HepG2 (cell line): ENCODE measurements around the gene SIT1. TPM values are rescaled to one million over a fixed set of nuclear protein-coding genes. Genes with fewer than 3 reads are reported as not detected.

Source experiments
- CEBPB ChIP-seq: IDR thresholded peaks from 2 replicates; pipeline ENCODE4 v1.6.1; 2011; ENCODE audit warnings: low read depth, low read length, improper control_type of control experiment, borderline replicate concordance
- FOXO1 ChIP-seq: sonication (generic); formaldehyde crosslinking; IDR thresholded peaks from 2 replicates; pipeline ENCODE4 v1.4.0; 2020; ENCODE audit warnings: missing genetic modification reagents
- MAFF ChIP-seq: IDR thresholded peaks from 2 replicates; pipeline ENCODE4 v1.6.1; 2011; ENCODE audit warnings: low read depth, low read length, improper control_type of control experiment
- MTERF4 ChIP-seq: sonication (generic); formaldehyde crosslinking; IDR thresholded peaks from 2 replicates; pipeline ENCODE4 v1.8.0; 2023; ENCODE audit warnings: mild to moderate bottlenecking, missing genetic modification reagents
- PTBP1 ChIP-seq: fragments of 200-400 bp; formaldehyde crosslinking; IDR thresholded peaks from 2 replicates; pipeline ENCODE4 v1.6.1; 2018; ENCODE audit warnings: low read length, low read depth; ENCODE audit not compliant: poor library complexity, severe bottlenecking
- REXO4 ChIP-seq: sonication (generic); formaldehyde crosslinking; IDR thresholded peaks from 2 replicates; pipeline ENCODE4 v1.8.0; 2022; ENCODE audit warnings: missing genetic modification reagents, mild to moderate bottlenecking, borderline replicate concordance
- SIX1 ChIP-seq: sonication (generic); formaldehyde crosslinking; IDR thresholded peaks from 2 replicates; pipeline ENCODE4 v1.4.0; 2020; ENCODE audit warnings: missing genetic modification reagents, borderline replicate concordance
- SIX4 ChIP-seq: sonication (generic); formaldehyde crosslinking; IDR thresholded peaks from 2 replicates; pipeline ENCODE4 v1.4.0; 2020; ENCODE audit warnings: missing genetic modification reagents
- SNRNP70 ChIP-seq: fragments of 200-400 bp; formaldehyde crosslinking; IDR thresholded peaks from 2 replicates; pipeline ENCODE4 v1.6.1; 2017; ENCODE audit warnings: mild to moderate bottlenecking, low read depth, low read length, moderate library complexity
- SOX13 ChIP-seq, 3 experiments: fragments of 450-650 bp in 1 of 3; sonication (generic) in 1 of 3; formaldehyde crosslinking in 1 of 3; IDR thresholded peaks in 2 of 3; conservative IDR thresholded peaks in 1 of 3; 2 replicates each; pipeline versions ENCODE4 v1.5.0 to v1.6.1; 2016 to 2020; ENCODE audit warnings: antibody characterized with exemption in 1 of 3, mild to moderate bottlenecking in 1 of 3, missing compliant biosample characterization in 1 of 3, missing genetic modification reagents in 1 of 3, moderate library complexity in 1 of 3
- SP5 ChIP-seq: IDR thresholded peaks from 2 replicates; pipeline ENCODE4 v1.6.1; 2016; ENCODE audit warnings: low read depth, borderline replicate concordance
- SRSF1 ChIP-seq: fragments of 200-400 bp; formaldehyde crosslinking; optimal IDR thresholded peaks from 2 replicates; pipeline ENCODE3; 2017; ENCODE audit warnings: mild to moderate bottlenecking, low read depth, low read length, moderate library complexity
- SRY ChIP-seq: sonication (generic); formaldehyde crosslinking; IDR thresholded peaks from 2 replicates; pipeline ENCODE4 v1.8.0; 2022; ENCODE audit warnings: mild to moderate bottlenecking, missing genetic modification reagents
- TBL1XR1 ChIP-seq: fragments of 150-350 bp; IDR thresholded peaks from 2 replicates; pipeline ENCODE4 v1.6.1; 2014; ENCODE audit warnings: borderline replicate concordance, low read length; ENCODE audit not compliant: partially characterized antibody
- ZNF574 ChIP-seq: sonication (generic); formaldehyde crosslinking; IDR thresholded peaks from 2 replicates; pipeline ENCODE4 v1.4.0; 2020; ENCODE audit warnings: missing genetic modification reagents
- ZNF674 ChIP-seq: sonication (generic); formaldehyde crosslinking; IDR thresholded peaks from 2 replicates; pipeline ENCODE4 v1.5.0; 2020; ENCODE audit warnings: low read depth, mild to moderate bottlenecking, missing genetic modification reagents
- ZNF678 ChIP-seq: sonication (generic); formaldehyde crosslinking; IDR thresholded peaks from 2 replicates; pipeline ENCODE4 v1.4.0; 2020; ENCODE audit warnings: mild to moderate bottlenecking, missing genetic modification reagents
- ZNF746 ChIP-seq: sonication (generic); formaldehyde crosslinking; IDR thresholded peaks from 2 replicates; pipeline ENCODE4 v1.8.0; 2022; ENCODE audit warnings: mild to moderate bottlenecking, missing genetic modification reagents
- ZNF766 ChIP-seq: sonication (generic); formaldehyde crosslinking; IDR thresholded peaks from 2 replicates; pipeline ENCODE4 v1.5.0; 2020; ENCODE audit warnings: missing genetic modification reagents, borderline replicate concordance
- ZSCAN21 ChIP-seq: sonication (generic); formaldehyde crosslinking; IDR thresholded peaks from 2 replicates; pipeline ENCODE4 v1.8.0; 2022; ENCODE audit warnings: mild to moderate bottlenecking, missing genetic modification reagents, moderate library complexity, borderline replicate concordance
- polyA plus RNA-seq, 8 experiments: library from polyadenylated mRNA; depleted of rRNA in 3 of 8; stranded (reverse) in 7 of 8; unstranded in 1 of 8; fragments of >200 nt; fragmentation: Illumina TruSeq in 4 of 8; extraction: Trizol in 4 of 8; gene quantifications; 2 replicates each; pipeline versions ENCODE4 v1.2.1 to v1.2.3, GENCODE V29; 2011 to 2016; ENCODE audit warnings: low read depth in 4 of 8, missing spikeins in 1 of 8, mixed read lengths in 1 of 8; ENCODE audit not compliant: insufficient read depth in 1 of 8
- total RNA-seq, 5 experiments: library from RNA; depleted of rRNA; stranded (reverse); fragments of >200 nt; fragmentation: Illumina TruSeq; extraction: Trizol; gene quantifications; 2 replicates each; pipeline ENCODE4 v1.2.3, GENCODE V29; 2016; ENCODE audit warnings: low read depth in 1 of 5
- TF ChIP-seq, protein P1 (sequence below): sonication (generic); formaldehyde crosslinking; IDR thresholded peaks from 2 replicates; pipeline ENCODE4 v1.4.0; 2020; ENCODE audit warnings: missing genetic modification reagents

The SIT1 gene
- total and polyA plus RNA-seq, 2 of the 13 experiments (the other 11 are each of a cell fraction or from before 2014, with no cell fraction given) = 0.09 to 6.7 TPM

DNA sequence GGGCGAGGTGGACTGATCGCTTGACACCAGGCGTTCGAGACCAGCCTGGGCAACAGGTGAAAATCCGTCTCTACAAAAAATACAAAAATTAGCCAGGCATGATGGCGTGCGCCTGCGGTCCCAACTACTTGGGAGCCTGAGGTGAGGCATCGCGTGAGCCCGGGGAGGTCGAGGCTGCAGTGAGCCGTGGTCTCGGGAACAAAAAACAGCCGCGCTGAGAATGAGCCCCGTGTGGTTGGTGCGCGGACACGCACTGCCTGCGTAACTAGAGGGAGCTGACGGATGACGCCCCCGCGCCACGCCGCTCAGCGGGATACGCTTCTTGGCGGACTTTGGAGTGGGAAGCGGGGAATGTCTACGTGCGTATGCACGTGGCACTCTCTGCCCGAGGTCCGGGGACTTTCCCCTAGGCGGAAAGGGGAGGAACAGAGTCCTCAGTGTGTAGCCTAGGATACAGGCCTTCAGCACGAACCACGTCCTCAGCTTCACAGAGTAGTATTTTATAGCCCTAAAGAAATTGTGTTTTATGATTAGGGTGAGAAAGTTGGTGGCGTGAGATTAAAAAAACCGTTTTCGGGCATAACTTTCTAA, 6.9 kb upstream of the SIT1 start, which contains the start of gene RMRP (continued):
- TF ChIP-seq FOXO1 (CRISPR knock-in tag) (peak; percentile 78; the same call in 1 of the 2 replicates), REXO4 (CRISPR knock-in tag) (0 out of 2 replicates have a peak, but pooled peaks have one; percentile 80), ZSCAN21 (CRISPR knock-in tag) (peak; percentile 96), SRSF1 (no peak), SRY (CRISPR knock-in tag) (peak; percentile 93), SIX4 (peak; percentile 80; the same call in 1 of the 2 replicates), TBL1XR1 (no peak), SNRNP70 (no peak), PTBP1 (no peak), ZNF766 (CRISPR knock-in tag) (peak; percentile 98), ZNF674 (CRISPR knock-in tag) (peak; percentile 94; the same call in 1 of the 2 replicates), SIX1 (CRISPR knock-in tag) (no peak; the same call in none of the 2 replicates), CEBPB (no peak), MAFF (no peak), MTERF4 (CRISPR knock-in tag) (peak; percentile 93; the same call in 1 of the 2 replicates), ZNF678 (CRISPR knock-in tag) (no peak), SP5 (CRISPR knock-in tag) (peak; percentile 72), SOX13 (IDR thresholded peaks at IDR 0.05) (peak; percentile 51), SOX13 (CRISPR knock-in tag; conservative IDR thresholded peaks at IDR 0.05 in 1 of 2, IDR thresholded peaks at IDR 0.05 in 1 of 2) (peak in 1 of 2 experiments; percentile 82; a peak in 2 of 4 replicates), ZNF746 (CRISPR knock-in tag) (peak; percentile 91), ZNF574 (CRISPR knock-in tag) (peak; percentile 94)
- TF ChIP-seq, protein P1, sequence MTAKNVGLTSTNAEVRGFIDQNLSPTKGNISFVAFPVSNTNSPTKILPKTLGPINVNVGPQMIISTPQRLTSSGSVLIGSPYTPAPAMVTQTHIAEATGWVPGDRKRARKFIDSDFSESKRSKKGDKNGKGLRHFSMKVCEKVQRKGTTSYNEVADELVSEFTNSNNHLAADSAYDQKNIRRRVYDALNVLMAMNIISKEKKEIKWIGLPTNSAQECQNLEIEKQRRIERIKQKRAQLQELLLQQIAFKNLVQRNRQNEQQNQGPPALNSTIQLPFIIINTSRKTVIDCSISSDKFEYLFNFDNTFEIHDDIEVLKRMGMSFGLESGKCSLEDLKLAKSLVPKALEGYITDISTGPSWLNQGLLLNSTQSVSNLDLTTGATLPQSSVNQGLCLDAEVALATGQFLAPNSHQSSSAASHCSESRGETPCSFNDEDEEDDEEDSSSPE (CRISPR knock-in tag) = peak; percentile 97
